Measurements from ENCODE around the gene PEX12.
"Not testable (repeated sequence)": the region's sequence is repeated elsewhere in the genome, so short reads cannot be mapped to it uniquely, and the experiment has no call there.

The PEX12 gene

DNA sequence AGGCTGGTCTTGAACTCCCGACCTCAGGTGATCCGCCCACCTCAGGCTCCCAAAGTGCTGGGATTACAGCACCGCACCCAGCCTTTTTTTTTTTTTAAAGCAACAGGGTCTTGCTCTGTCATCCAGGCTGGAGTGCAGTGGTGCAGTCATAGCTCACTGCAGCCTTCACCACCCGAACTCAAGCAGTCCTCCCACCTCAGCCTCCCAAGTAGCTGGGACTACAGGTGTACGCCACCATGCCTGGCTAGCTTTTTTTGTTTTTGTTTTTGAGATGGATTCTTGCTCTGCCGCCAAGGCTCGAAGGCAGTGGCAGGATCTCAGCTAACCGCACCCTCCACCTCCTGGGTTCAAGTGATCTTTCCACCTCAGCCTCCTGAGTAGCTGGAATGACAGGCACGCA, 43.0 kb downstream of the PEX12 start:
- not testable (repeated sequence) for DNase-seq

DNA sequence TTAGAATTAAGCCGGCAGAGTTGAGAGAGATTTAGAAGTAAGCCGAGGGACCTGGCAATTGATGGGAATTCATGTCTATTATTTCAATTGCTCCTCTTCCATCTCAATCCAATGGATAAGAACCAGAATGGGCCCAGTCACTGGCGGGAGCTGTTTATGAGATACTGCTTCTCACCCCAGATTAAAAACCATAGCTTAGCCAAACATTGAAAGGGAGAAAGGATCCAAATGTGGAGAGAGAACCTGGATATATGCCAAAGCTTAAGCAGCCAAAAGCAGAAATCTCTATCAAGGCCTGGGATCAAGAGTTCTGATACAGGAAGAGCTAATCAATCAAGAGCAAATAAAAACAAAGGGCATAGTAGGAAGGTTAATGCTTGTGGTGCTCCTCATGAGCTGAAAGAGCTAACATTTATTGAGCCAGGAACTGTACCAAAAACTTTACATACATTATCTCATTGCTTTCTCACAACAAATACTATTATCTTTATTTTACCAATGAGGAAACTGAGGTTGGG, 43.7 kb downstream of the PEX12 start:
- no peak for DNase-seq

- DNase-seq, result no peak
Observed at GRCh38 chr17:35531160-35531559, 47.2 kb downstream of the PEX12 start.

GRCh38 chr17:35529866-35530265, 48.5 kb downstream of the PEX12 start:
- no peak for DNase-seq

DNA sequence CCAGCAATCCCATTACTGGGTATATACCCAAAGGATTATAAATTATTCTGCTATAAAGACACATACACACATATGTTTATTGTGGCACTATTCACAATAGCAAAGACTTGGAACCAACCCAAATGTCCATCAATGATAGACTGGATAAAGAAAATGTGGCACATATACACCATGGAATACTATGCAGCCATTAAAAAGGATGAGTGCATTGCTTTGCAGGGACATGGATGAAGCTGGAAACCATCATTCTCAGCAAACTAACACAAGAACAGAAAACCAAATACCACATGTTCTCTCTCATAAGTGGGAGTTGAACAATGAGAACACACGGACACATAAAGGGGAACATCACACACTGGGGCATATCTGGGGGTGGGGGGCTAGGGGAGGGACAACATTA, 49.0 kb downstream of the PEX12 start:
- DNase-seq, result not testable (repeated sequence)

All from bone marrow (tissue), 2 donors.